HepG2 (cell line): ENCODE results near the gene SH2D1B. TPM values are rescaled to one million over a fixed set of nuclear protein-coding genes. Genes with fewer than 3 reads are reported as not detected.
"Not testable (repeated sequence)": the region's sequence is repeated elsewhere in the genome, so short reads cannot be mapped to it uniquely, and the experiment has no call there.

Experiments
- ATAC-seq: fragments of 200-7000 bp; cut with Tn5 transposase; 3 replicates; pipeline ENCODE4 v1.9.1; 2020; ENCODE audit warnings: mild to moderate bottlenecking, moderate library complexity
- BruUV-seq: library from RNA; stranded (reverse); fragments of 400-500 nt; replicated peaks from 2 replicates; lab custom pipeline; 2021; lab: Mats Ljungman, UMichigan
- CTCF ChIA-PET: fragments of 300-600 bp; formaldehyde crosslinking; extraction: SDS; loops from one replicate; lab custom pipeline; 2021; ENCODE audit warnings: low total read pairs, inconsistent platforms, low intra/inter-chr PET ratio; lab: Yijun Ruan, JAX
- POLR2A ChIA-PET: fragments of 350-600 bp; sonication (Branson Sonifier 250); formaldehyde crosslinking; loops from one replicate; lab custom pipeline; 2020; ENCODE audit warnings: antibody characterized with exemption, inconsistent platforms; lab: Yijun Ruan, JAX
- DNase-seq: peaks from one replicate; pipeline ENCODE4 v3.0.0-alpha.2; 2015; ENCODE audit warnings: low spot score
- FAIRE-seq: peaks from 3 replicates; lab custom pipeline; 2011; peaks lifted over from hg19 to GRCh38; lab: Jason Lieb, UNC
- H2AFZ ChIP-seq: one replicate; pipeline ENCODE4 v1.6.1; 2011; ENCODE audit warnings: low read length, inconsistent platforms
- H3K27ac ChIP-seq: fragments of 300-600 bp; 3 replicates; pipeline ENCODE4 v1.8.0; 2011; ENCODE audit warnings: mixed run types, mild to moderate bottlenecking, mixed read lengths, low read length, inconsistent platforms; ENCODE audit not compliant: insufficient read depth; ENCODE audit errors: extremely low read length
- H3K27me3 ChIP-seq, 2 experiments: fragments of 200-600 bp in 1 of 2; 2 replicates in 1 of 2; 3 replicates in 1 of 2; pipeline versions ENCODE4 v1.6.0 to v1.8.0; 2011; ENCODE audit warnings: low read length in 2 of 2, mild to moderate bottlenecking in 2 of 2, moderate library complexity in 2 of 2, inconsistent platforms in 1 of 2; ENCODE audit not compliant: insufficient read depth in 2 of 2, control insufficient read depth in 1 of 2
- H3K36me3 ChIP-seq, 2 experiments: fragments of 200-600 bp in 1 of 2; replicated peaks in 1 of 2; 2 replicates in 1 of 2; 3 replicates in 1 of 2; pipeline versions ENCODE4 v1.5.1 to v1.8.0; 2011; ENCODE audit warnings: low read length in 2 of 2, inconsistent platforms in 1 of 2; ENCODE audit not compliant: insufficient read depth in 2 of 2, control insufficient read depth in 1 of 2
- H3K4me1 ChIP-seq: 2 replicates; pipeline ENCODE4 v1.5.1; 2012; ENCODE audit warnings: low read length, inconsistent platforms; ENCODE audit not compliant: insufficient read depth
- H3K4me2 ChIP-seq: 2 replicates; pipeline ENCODE4 v1.6.0; 2011; ENCODE audit warnings: low read depth, low read length, inconsistent platforms
- H3K4me3 ChIP-seq, 3 experiments: fragments of 200-600 bp in 1 of 3; sonication (generic), shearing (Covaris generic) in 1 of 3; replicated peaks in 1 of 3; 2 replicates each; pipeline ENCODE4 v1.5.1; 2011 to 2016; ENCODE audit warnings: low read length in 3 of 3, inconsistent platforms in 2 of 3, low read depth in 2 of 3, mild to moderate bottlenecking in 2 of 3, control low read depth in 1 of 3, mixed read lengths in 1 of 3; ENCODE audit not compliant: insufficient read depth in 1 of 3
- H3K79me2 ChIP-seq: one replicate; pipeline ENCODE4 v1.6.1; 2011; ENCODE audit warnings: low read length, inconsistent platforms; ENCODE audit not compliant: insufficient read depth
- H3K9ac ChIP-seq: 2 replicates; pipeline ENCODE4 v1.6.0; 2011; ENCODE audit warnings: mild to moderate bottlenecking, low read depth, low read length, inconsistent platforms; ENCODE audit not compliant: insufficient read depth
- H3K9me3 ChIP-seq: 2 replicates; pipeline ENCODE4 v1.5.1; 2012; ENCODE audit warnings: mild to moderate bottlenecking, low read length
- H4K20me1 ChIP-seq: 2 replicates; pipeline ENCODE4 v1.6.0; 2011; ENCODE audit warnings: inconsistent platforms, mild to moderate bottlenecking, low read length, moderate library complexity; ENCODE audit not compliant: insufficient read depth
- TAF15 ChIP-seq: fragments of 200-400 bp; formaldehyde crosslinking; IDR thresholded peaks from one replicate; pipeline ENCODE4 v1.6.1; 2018; ENCODE audit warnings: mild to moderate bottlenecking, low read depth, low read length; ENCODE audit not compliant: poor library complexity, severe bottlenecking
- ZNF3 ChIP-seq: IDR thresholded peaks from 2 replicates; pipeline ENCODE4 v1.7.0; 2017; ENCODE audit warnings: inconsistent platforms
- ZNF329 ChIP-seq: sonication (generic); formaldehyde crosslinking; IDR thresholded peaks from 2 replicates; pipeline ENCODE4 v1.9.0; 2021; ENCODE audit warnings: low read depth, mild to moderate bottlenecking, missing genetic modification reagents
- ZNF550 ChIP-seq: sonication (generic); formaldehyde crosslinking; IDR thresholded peaks from 2 replicates; pipeline ENCODE4 v1.4.0; 2020; ENCODE audit warnings: mild to moderate bottlenecking, missing genetic modification reagents, borderline replicate concordance
- ZNF891 ChIP-seq: sonication (generic); formaldehyde crosslinking; IDR thresholded peaks from 2 replicates; pipeline ENCODE4 v1.5.0; 2020; ENCODE audit warnings: mild to moderate bottlenecking, missing genetic modification reagents
- whole genome bisulfite sequencing: methylation state at CpG from one replicate; pipeline ENCODE4 v1.1.6; 2017; ENCODE audit warnings: low lambda C conversion rate; 5-methylcytosine and 5-hydroxymethylcytosine counted together
- in situ Hi-C: cut with HindIII; loops from 2 replicates; pipeline ENCODE4 v1.10.0; 2017; ENCODE audit warnings: low pct_unique_long_range_greater_than_20kb; ENCODE audit not compliant: extremely low pct_ligation_motif_present
- intact Hi-C: fragments of 100-400 bp; cut with micrococcal nuclease; formaldehyde crosslinking; loops from one replicate; pipeline ENCODE4 v1.10.0; 2022; ENCODE audit not compliant: unreplicated experiment
- polyA plus RNA-seq, 8 experiments: library from polyadenylated mRNA; depleted of rRNA in 3 of 8; stranded (reverse) in 7 of 8; unstranded in 1 of 8; fragments of >200 nt; fragmentation: Illumina TruSeq in 4 of 8; extraction: Trizol in 4 of 8; gene quantifications; 2 replicates each; pipeline versions ENCODE4 v1.2.1 to v1.2.3, GENCODE V29; 2011 to 2016; ENCODE audit warnings: low read depth in 4 of 8, missing spikeins in 1 of 8, mixed read lengths in 1 of 8; ENCODE audit not compliant: insufficient read depth in 1 of 8
- total RNA-seq, 5 experiments: library from RNA; depleted of rRNA; stranded (reverse); fragments of >200 nt; fragmentation: Illumina TruSeq; extraction: Trizol; gene quantifications; 2 replicates each; pipeline ENCODE4 v1.2.3, GENCODE V29; 2016; ENCODE audit warnings: low read depth in 1 of 5
- TF ChIP-seq, protein P1 (sequence below), 2 experiments: sonication (generic) in 1 of 2; formaldehyde crosslinking in 1 of 2; IDR thresholded peaks; 2 replicates each; pipeline versions ENCODE4 v1.4.0 to v1.6.1; 2016 to 2020; ENCODE audit warnings: borderline replicate concordance in 1 of 2, low read depth in 1 of 2, mild to moderate bottlenecking in 1 of 2, missing genetic modification reagents in 1 of 2

Gene SH2D1B
- total and polyA plus RNA-seq, 2 of the 13 experiments (the other 11 are each of a cell fraction or from before 2014, with no cell fraction given) = not detected

DNA sequence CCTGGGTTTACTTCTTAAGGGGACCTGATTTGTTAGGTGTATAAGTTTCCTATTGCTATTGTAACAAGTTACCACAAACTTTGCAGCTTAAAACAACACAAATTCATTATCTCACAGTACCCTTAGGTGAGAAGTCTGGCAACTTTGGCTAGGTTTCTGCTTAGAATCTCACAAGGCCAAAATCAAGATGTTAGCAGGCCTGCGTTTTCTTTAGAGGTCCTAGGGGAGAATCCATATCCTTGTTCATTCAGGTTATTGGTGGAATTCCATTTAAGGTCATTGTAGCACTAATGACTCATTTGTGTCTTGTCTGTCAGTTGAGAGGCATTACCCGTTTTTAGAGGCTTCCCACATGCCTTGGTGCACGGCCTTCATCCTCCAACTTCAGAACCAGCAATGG lies 8.2 kb upstream of the SH2D1B start:
- Histone ChIP-seq H3K4me3 (no peak overlapping the region), H3K36me3 (no peaks in the 10 kb centered on the region), H4K20me1 (no peaks in the 10 kb centered on the region), H3K9me3 (no peaks in the 10 kb centered on the region), H3K4me2 (no peak overlapping the region), H3K9ac (no peak overlapping the region), H3K79me2 (no peaks in the 10 kb centered on the region), H3K4me1 (no peaks in the 10 kb centered on the region), H3K27me3 (peaks cover 0 to 10% of the 10 kb centered on the region in 2 experiments; a peak in 2 of 5 replicates), H3K27ac (no peak overlapping the region), H2AFZ (no peak overlapping the region)
- TF ChIP-seq, protein P1, sequence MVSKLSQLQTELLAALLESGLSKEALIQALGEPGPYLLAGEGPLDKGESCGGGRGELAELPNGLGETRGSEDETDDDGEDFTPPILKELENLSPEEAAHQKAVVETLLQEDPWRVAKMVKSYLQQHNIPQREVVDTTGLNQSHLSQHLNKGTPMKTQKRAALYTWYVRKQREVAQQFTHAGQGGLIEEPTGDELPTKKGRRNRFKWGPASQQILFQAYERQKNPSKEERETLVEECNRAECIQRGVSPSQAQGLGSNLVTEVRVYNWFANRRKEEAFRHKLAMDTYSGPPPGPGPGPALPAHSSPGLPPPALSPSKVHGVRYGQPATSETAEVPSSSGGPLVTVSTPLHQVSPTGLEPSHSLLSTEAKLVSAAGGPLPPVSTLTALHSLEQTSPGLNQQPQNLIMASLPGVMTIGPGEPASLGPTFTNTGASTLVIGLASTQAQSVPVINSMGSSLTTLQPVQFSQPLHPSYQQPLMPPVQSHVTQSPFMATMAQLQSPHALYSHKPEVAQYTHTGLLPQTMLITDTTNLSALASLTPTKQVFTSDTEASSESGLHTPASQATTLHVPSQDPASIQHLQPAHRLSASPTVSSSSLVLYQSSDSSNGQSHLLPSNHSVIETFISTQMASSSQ (IDR thresholded peaks at IDR 0.05; ENCODE audit: low read depth) = no peak
- TF ChIP-seq, protein P1 (CRISPR knock-in tag; IDR thresholded peaks at IDR 0.05; ENCODE audit: borderline replicate concordance) = no peak
- TF ChIP-seq ZNF3 (CRISPR knock-in tag) (no peak), ZNF550 (CRISPR knock-in tag) (no peak), ZNF329 (no peak), TAF15 (no peak), ZNF891 (CRISPR knock-in tag) (no peak)
- ATAC-seq (no peak), FAIRE-seq (no peak), DNase-seq (no peak)
- WGBS = 25% methylated on average over 3 of the region's 3 CpGs
- POLR2A ChIA-PET = no interaction called here
- intact Hi-C loops = loop anchor here (10.0 kb wide), 1 partner anchor 75 kb away; the partner anchor contains the start of gene UHMK1
- CTCF ChIA-PET = no interaction called here
- in situ Hi-C loops = no loop called here
- no TSS peak for BruUV-seq

DNA sequence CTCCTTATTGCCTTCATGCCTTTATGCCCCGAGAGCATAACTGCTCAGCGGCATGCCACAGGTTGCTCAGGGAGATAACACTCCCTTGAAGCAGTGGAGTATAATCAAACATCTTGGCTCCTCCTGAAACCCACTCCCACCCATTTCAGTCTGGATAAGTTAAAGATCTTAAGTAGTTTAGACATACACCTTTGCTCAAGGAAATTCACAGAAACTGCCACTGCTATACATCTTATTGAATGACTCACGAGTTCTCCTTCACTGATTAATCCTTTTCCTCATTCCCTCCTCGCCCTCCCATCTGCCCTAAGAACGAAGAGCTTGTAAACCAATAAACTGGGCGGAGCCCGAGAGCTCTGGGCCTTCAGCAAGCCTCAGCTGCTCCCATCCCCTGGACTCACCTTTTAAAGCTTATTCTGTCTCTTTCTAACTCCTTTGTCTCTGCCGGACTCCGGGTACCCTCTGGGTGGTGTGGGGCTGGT lies 7.6 kb upstream of the SH2D1B start:
- 19% methylated on average over 8 of the region's 9 CpGs for WGBS
- H3K9ac ChIP-seq, H3K27ac ChIP-seq, BruUV-seq, DNase-seq, H4K20me1 ChIP-seq, CTCF ChIA-PET, intact Hi-C loops, POLR2A ChIA-PET, H3K9me3 ChIP-seq, H3K4me1 ChIP-seq, H3K4me3 ChIP-seq, FAIRE-seq, in situ Hi-C loops, H3K27me3 ChIP-seq, H3K79me2 ChIP-seq, H3K36me3 ChIP-seq, ATAC-seq, H3K4me2 ChIP-seq, H2AFZ ChIP-seq: not testable (repeated sequence)

DNA sequence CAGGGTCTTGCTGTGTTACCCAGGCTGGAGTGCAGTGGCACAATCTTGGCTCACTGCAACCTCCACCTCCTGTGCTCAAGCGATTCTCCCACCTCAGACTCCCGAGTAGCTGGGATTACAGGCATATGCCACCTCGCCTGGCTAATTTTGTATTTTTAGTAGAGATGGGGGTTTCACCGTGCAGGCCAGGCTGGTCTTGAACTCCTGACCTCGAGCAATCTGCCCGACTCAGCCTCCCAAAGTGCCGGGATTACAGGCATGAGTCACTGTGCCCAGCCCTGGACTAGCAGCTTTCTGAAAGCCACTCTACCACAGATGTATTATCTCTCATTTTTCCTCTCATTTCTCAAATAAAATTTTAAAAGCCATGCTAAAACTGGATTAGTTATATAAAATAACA lies 6.6 kb upstream of the SH2D1B start:
- H3K9me3 ChIP-seq, POLR2A ChIA-PET, H3K4me1 ChIP-seq, H3K9ac ChIP-seq, H3K79me2 ChIP-seq, FAIRE-seq, DNase-seq, H3K4me2 ChIP-seq, H2AFZ ChIP-seq, ATAC-seq, H3K4me3 ChIP-seq, in situ Hi-C loops, H3K27ac ChIP-seq, CTCF ChIA-PET, H3K27me3 ChIP-seq, intact Hi-C loops, H3K36me3 ChIP-seq, H4K20me1 ChIP-seq, BruUV-seq: not testable (repeated sequence)
- 10% methylated on average over 7 of the region's 7 CpGs for WGBS
